HUES64 (cell line): Measurements from ENCODE around the gene IKZF2.
"Not testable (repeated sequence)": the region's sequence is repeated elsewhere in the genome, so short reads cannot be mapped to it uniquely, and the experiment has no call there.

Experiments used
- H3K27ac ChIP-seq: 2 replicates; pipeline ENCODE4 v1.7.0; 2013; ENCODE audit warnings: low read depth, low read length, inconsistent platforms
- H3K27me3 ChIP-seq: 2 replicates; pipeline ENCODE4 v1.6.1; 2013; ENCODE audit warnings: mild to moderate bottlenecking, low read length; ENCODE audit not compliant: insufficient read depth
- H3K36me3 ChIP-seq: 2 replicates; pipeline ENCODE4 v1.6.1; 2013; ENCODE audit warnings: mild to moderate bottlenecking, low read length; ENCODE audit not compliant: insufficient read depth
- H3K4me1 ChIP-seq: 2 replicates; pipeline ENCODE4 v1.6.1; 2013; ENCODE audit warnings: mild to moderate bottlenecking, low read length, moderate library complexity; ENCODE audit not compliant: insufficient read depth
- H3K4me3 ChIP-seq: 2 replicates; pipeline ENCODE4 v1.5.1; 2013; ENCODE audit warnings: mild to moderate bottlenecking, low read length, moderate library complexity
- H3K9ac ChIP-seq: 2 replicates; pipeline ENCODE4 v1.6.1; 2013; ENCODE audit warnings: mild to moderate bottlenecking, low read depth, low read length
- H3K9me3 ChIP-seq: 2 replicates; pipeline ENCODE4 v1.6.1; 2013; ENCODE audit warnings: low read depth, low read length; ENCODE audit not compliant: insufficient read depth
- WGBS: fragments of 150-250, 120-280 bp; methylation state at CpG from one replicate; pipeline ENCODE4 v1.1.7; 2013; ENCODE audit warnings: missing lambda C conversion rate; 5-methylcytosine and 5-hydroxymethylcytosine counted together

IKZF2 gene

GRCh38 chr2:213032607-213033006 lies 118.8 kb downstream of the IKZF2 start:
- Histone ChIP-seq H3K4me3 (no peak overlapping the region), H3K36me3 (no peaks in the 10 kb centered on the region; the same call in 1 of the 2 replicates), H3K27ac (no peak overlapping the region), H3K9me3 (no peaks in the 10 kb centered on the region), H3K9ac (no peak overlapping the region), H3K27me3 (no peaks in the 10 kb centered on the region), H3K4me1 (no peaks in the 10 kb centered on the region)
- WGBS = 88% methylated on average over 3 of the region's 3 CpGs

- H3K36me3 ChIP-seq = peaks cover 2% of the 10 kb centered on the region; the same call in 1 of the 2 replicates
These were observed 128.4 kb downstream of the IKZF2 start for GRCh38 chr2:213022987-213023386.

GRCh38 chr2:213021971-213022899 lies 129.2 kb downstream of the IKZF2 start:
- no peak overlapping the region for H3K4me3 ChIP-seq

More at GRCh38 chr2:213022987-213023386, 128.4 kb downstream of the IKZF2 start:
- 71% methylated on average over 2 of the region's 2 CpGs for WGBS
- Histone ChIP-seq H3K27ac (no peak overlapping the region), H3K27me3 (no peaks in the 10 kb centered on the region), H3K4me1 (no peaks in the 10 kb centered on the region), H3K9me3 (no peaks in the 10 kb centered on the region), H3K4me3 (no peak overlapping the region), H3K9ac (no peak overlapping the region)

GRCh38 chr2:213020913-213021312 lies 130.5 kb downstream of the IKZF2 start:
- not testable (repeated sequence) for H3K9ac ChIP-seq, H3K4me1 ChIP-seq, H3K27ac ChIP-seq, H3K27me3 ChIP-seq, H3K36me3 ChIP-seq, H3K4me3 ChIP-seq, H3K9me3 ChIP-seq
- 94% methylated on average over 5 of the region's 6 CpGs for WGBS

More at GRCh38 chr2:213021971-213022899, 129.2 kb downstream of the IKZF2 start:
- Histone ChIP-seq H3K4me1 (no peaks in the 10 kb centered on the region), H3K9ac (no peak overlapping the region), H3K27ac (no peak overlapping the region), H3K27me3 (no peaks in the 10 kb centered on the region), H3K9me3 (no peaks in the 10 kb centered on the region), H3K36me3 (peaks cover 2% of the 10 kb centered on the region; the same call in 1 of the 2 replicates)
- WGBS = 93% methylated on average over 4 of the region's 5 CpGs

- no peaks in the 10 kb centered on the region for H3K4me1 ChIP-seq
- no peaks in the 10 kb centered on the region for H3K9me3 ChIP-seq
- H3K9ac ChIP-seq = no peak overlapping the region
- peaks cover 2% of the 10 kb centered on the region; the same call in 1 of the 2 replicates for H3K36me3 ChIP-seq
- no peak overlapping the region for H3K27ac ChIP-seq
- no peaks in the 10 kb centered on the region for H3K27me3 ChIP-seq
- H3K4me3 ChIP-seq = no peak overlapping the region
- 95% methylated on average over 3 of the region's 3 CpGs for WGBS
These were observed 131.1 kb downstream of the IKZF2 start for GRCh38 chr2:213020268-213020667.

GRCh38 chr2:213019368-213019767 lies 132.0 kb downstream of the IKZF2 start:
- Histone ChIP-seq H3K4me3 (no peak overlapping the region), H3K27me3 (no peaks in the 10 kb centered on the region), H3K36me3 (peaks cover 2% of the 10 kb centered on the region; the same call in 1 of the 2 replicates), H3K4me1 (no peaks in the 10 kb centered on the region), H3K27ac (no peak overlapping the region), H3K9me3 (no peaks in the 10 kb centered on the region), H3K9ac (no peak overlapping the region)
- 100% methylated on average over 1 of the region's 2 CpGs for WGBS

GRCh38 chr2:213018340-213018901 lies 133.0 kb downstream of the IKZF2 start:
- no peaks in the 10 kb centered on the region for H3K4me1 ChIP-seq
- H3K27ac ChIP-seq = no peak overlapping the region
- no peak overlapping the region for H3K4me3 ChIP-seq
- H3K9me3 ChIP-seq = no peaks in the 10 kb centered on the region
- H3K36me3 ChIP-seq = peaks cover 2% of the 10 kb centered on the region; the same call in 1 of the 2 replicates
- no peak overlapping the region for H3K9ac ChIP-seq
- no peaks in the 10 kb centered on the region for H3K27me3 ChIP-seq

- Histone ChIP-seq H3K9ac (no peak overlapping the region), H3K27me3 (no peaks in the 10 kb centered on the region), H3K27ac (no peak overlapping the region), H3K9me3 (no peaks in the 10 kb centered on the region), H3K36me3 (peaks cover 2% of the 10 kb centered on the region; the same call in 1 of the 2 replicates), H3K4me3 (no peak overlapping the region), H3K4me1 (no peaks in the 10 kb centered on the region)
- WGBS = no CpG with 5 or more reads among the region's 1 CpG
These were observed 134.0 kb downstream of the IKZF2 start for GRCh38 chr2:213017404-213017803.

- 96% methylated on average over 4 of the region's 4 CpGs for WGBS
- Histone ChIP-seq H3K27ac (no peak overlapping the region), H3K9me3 (no peaks in the 10 kb centered on the region), H3K27me3 (no peaks in the 10 kb centered on the region), H3K4me3 (no peak overlapping the region), H3K4me1 (no peaks in the 10 kb centered on the region), H3K36me3 (peaks cover 2% of the 10 kb centered on the region; the same call in 1 of the 2 replicates), H3K9ac (no peak overlapping the region)
These were observed 134.4 kb downstream of the IKZF2 start for GRCh38 chr2:213016984-213017351.

GRCh38 chr2:213016166-213016983 lies 135.0 kb downstream of the IKZF2 start:
- H3K4me1 ChIP-seq = no peaks in the 10 kb centered on the region
- WGBS = 96% methylated on average over 3 of the region's 3 CpGs
- no peaks in the 10 kb centered on the region for H3K9me3 ChIP-seq
- H3K27ac ChIP-seq = no peak overlapping the region
- no peak overlapping the region for H3K4me3 ChIP-seq
- H3K27me3 ChIP-seq = no peaks in the 10 kb centered on the region
- no peak overlapping the region for H3K9ac ChIP-seq
- peaks cover 2% of the 10 kb centered on the region; the same call in 1 of the 2 replicates for H3K36me3 ChIP-seq
